ENCODE data around the gene PI4K2B.

- TF ChIP-seq CTCF (tag by site-specific recombination; IDR thresholded peaks at IDR 0.05) (no peak), ZNF221 (tag by site-specific recombination; IDR thresholded peaks at IDR 0.05; ENCODE audit: borderline replicate concordance) (no peak), ZBTB8A (tag by site-specific recombination; IDR thresholded peaks at IDR 0.05) (no peak), ZNF157 (tag by site-specific recombination; IDR thresholded peaks at IDR 0.05) (no peak), YY1 (tag by site-specific recombination; IDR thresholded peaks at IDR 0.05) (no peak), ZNF560 (tag by site-specific recombination; IDR thresholded peaks at IDR 0.05; ENCODE audit: borderline replicate concordance) (no peak), ZNF707 (tag by site-specific recombination; IDR thresholded peaks at IDR 0.05) (no peak)
- TF ChIP-seq, protein P1, sequence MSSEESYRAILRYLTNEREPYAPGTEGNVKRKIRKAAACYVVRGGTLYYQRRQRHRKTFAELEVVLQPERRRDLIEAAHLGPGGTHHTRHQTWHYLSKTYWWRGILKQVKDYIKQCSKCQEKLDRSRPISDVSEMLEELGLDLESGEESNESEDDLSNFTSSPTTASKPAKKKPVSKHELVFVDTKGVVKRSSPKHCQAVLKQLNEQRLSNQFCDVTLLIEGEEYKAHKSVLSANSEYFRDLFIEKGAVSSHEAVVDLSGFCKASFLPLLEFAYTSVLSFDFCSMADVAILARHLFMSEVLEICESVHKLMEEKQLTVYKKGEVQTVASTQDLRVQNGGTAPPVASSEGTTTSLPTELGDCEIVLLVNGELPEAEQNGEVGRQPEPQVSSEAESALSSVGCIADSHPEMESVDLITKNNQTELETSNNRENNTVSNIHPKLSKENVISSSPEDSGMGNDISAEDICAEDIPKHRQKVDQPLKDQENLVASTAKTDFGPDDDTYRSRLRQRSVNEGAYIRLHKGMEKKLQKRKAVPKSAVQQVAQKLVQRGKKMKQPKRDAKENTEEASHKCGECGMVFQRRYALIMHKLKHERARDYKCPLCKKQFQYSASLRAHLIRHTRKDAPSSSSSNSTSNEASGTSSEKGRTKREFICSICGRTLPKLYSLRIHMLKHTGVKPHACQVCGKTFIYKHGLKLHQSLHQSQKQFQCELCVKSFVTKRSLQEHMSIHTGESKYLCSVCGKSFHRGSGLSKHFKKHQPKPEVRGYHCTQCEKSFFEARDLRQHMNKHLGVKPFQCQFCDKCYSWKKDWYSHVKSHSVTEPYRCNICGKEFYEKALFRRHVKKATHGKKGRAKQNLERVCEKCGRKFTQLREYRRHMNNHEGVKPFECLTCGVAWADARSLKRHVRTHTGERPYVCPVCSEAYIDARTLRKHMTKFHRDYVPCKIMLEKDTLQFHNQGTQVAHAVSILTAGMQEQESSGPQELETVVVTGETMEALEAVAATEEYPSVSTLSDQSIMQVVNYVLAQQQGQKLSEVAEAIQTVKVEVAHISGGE (tag by site-specific recombination; conservative IDR thresholded peaks at IDR 0.05; ENCODE audit: low read depth), result no peak
These were observed 13.1 kb downstream of the PI4K2B start for GRCh38 chr4:25246680-25247611.

Measured in HEK293 (cell line).